NCI-H2227 (cell line): Measurements from ENCODE around the gene SDHD.
A peak's percentile ranks its signal among the peaks of the same experiment; 100 is the strongest.
"Not testable (repeated sequence)": the region's sequence is repeated elsewhere in the genome, so short reads cannot be mapped to it uniquely, and the experiment has no call there.

Experiments
- DNase-seq: peaks from one replicate; lab custom pipeline; 2025; ENCODE audit not compliant: unreplicated experiment; lab: John Stamatoyannopoulos, UW

SDHD gene

GRCh38 chr11:112086422-112087191 lies at the start of gene SDHD, which contains the start of gene TIMM8B:
Gene SDHD, plus strand, starts transcription at chr11:112086873. Its CDS starts 35 bp downstream, at chr11:112086908.
Gene TIMM8B, minus strand, starts transcription at chr11:112086756. Its CDS starts 33 bp downstream, at chr11:112086723.
- DNase-seq: peak; percentile 95

DNA sequence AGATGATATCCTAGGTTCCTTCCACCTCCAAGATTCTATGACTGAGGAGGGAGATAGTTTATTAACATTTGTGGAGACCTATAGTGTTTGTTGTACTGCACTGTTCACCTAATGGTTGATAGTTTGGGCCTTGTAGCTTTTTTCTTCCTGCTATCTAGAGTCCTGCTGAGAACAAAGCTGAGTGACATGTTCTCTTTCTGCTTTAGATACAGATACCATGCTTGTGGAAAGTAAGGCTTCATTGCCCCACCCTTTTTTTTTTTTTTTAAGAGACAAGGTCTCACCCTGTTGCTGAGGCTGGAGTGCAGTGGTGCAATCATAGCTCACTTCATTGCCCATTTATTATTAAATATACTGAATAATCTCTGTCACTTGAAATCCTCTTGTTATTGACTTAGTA lies 49.1 kb upstream of the SDHD start:
- DNase-seq: no peak

DNA sequence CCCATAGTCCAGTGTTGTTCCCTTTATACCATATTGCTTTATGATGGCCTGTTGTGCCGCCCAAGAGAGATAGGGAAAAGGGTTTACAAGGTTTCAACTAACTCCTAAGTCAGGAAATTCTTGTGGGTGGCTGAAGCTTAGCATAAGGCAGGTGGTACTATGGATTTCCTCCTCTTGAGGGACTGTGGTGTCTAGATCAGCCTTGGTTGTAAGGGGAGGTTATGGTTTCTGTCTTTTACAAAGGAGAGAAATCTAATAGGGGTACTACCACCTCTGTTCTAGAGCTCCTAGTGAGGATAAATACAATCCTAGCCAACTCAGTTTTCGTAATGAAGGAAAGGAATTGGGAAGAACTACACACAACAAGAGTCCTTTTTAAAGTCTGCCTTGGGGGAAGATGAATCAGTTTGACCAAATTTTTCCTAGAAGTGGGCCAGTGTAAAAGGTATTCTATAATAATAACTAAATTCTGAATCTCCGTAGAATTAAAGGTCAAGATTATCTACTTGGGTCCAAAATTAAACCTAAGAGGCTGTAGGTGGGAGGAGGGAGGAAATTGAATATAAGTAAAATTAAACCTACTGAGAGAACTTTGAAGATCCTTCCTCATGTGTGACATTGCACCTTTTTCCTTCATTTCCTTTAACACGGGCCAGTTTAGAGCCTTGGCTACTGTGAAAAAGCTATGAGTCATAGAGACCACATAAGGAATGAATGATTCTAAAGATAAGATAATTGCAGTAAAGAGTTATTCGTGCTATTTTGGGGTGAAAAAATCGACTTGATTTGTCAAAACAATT lies 44.3 kb upstream of the SDHD start:
- DNase-seq: no peak

DNA sequence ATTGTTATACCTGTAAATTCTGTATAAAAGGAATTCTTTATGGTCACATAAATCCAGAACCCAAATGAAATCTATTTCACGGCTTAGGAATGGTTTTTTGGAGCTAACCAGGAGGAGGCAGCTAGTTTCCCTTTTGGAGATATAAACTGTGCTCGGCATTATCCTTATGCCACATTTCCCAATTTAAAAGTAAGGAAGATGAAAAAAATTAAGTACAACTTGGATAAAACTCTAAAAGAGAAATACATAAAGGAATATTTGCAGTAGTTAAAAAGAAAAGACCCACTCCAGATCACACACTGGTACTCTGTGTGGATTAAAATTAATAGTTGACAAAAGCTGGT lies 43.7 kb upstream of the SDHD start:
- DNase-seq: no peak

- DNase-seq: no peak
Observed at GRCh38 chr11:112044961-112045360, 41.7 kb upstream of the SDHD start.

- not testable (repeated sequence) for DNase-seq
Observed at GRCh38 chr11:112046647-112047046, 40.0 kb upstream of the SDHD start.

DNA sequence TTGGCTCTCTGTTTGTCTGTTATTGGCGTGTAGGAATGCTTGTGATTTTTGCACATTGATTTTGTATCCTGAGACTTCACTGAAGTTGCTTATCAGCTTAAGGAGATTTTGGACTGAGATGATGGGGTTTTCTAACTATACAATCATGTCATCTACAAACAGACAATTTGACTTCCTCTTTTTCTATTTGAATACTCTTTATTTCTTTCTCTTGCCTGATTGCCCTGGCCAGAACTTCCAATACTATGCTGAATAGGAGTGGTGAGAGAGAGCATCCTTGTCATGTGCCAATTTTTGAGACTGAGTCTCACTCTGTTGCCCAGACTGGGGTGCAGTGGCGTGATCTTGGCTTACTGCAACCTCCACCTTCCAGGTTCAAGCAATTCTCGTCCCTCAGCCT lies 38.4 kb upstream of the SDHD start:
- not testable (repeated sequence) for DNase-seq

DNA sequence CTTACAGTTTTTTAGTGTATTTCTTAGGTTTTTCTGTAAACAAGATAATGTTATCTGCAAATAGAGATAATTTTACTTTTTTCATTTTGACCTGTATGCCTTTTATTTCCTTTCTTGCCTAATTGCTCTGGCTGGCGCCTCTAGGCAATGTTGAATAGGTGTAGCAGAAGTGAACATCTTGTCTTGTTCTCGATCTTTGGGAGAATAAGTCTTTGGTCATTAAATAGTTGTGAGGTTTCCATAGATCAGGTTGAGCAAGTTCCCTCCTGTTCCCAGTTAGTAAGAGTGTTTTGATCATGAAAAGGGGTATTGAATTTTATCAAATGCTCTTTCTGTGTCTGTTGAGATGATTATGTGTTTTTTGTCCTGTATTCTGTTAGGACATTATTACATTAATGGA lies 36.9 kb upstream of the SDHD start:
- DNase-seq: no peak

DNA sequence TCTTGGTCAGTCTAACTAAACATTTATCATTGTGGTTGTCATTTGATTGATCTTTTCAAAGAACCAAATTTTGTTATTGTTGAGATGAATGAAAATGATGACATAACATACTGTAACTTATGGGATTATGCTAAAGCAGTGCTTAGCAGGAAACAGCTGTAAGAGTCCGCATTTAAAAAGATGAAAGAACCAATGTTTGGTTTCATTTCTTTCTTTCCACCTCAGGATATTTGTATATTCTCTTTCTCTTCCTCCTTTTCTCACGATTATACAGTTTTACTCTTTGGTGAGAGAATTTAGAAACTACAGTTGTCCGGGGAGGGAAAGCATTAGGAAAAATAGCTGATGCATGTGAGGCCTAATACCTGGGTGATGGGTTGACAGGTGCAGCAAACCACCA lies 36.0 kb upstream of the SDHD start:
- DNase-seq: no peak

DNA sequence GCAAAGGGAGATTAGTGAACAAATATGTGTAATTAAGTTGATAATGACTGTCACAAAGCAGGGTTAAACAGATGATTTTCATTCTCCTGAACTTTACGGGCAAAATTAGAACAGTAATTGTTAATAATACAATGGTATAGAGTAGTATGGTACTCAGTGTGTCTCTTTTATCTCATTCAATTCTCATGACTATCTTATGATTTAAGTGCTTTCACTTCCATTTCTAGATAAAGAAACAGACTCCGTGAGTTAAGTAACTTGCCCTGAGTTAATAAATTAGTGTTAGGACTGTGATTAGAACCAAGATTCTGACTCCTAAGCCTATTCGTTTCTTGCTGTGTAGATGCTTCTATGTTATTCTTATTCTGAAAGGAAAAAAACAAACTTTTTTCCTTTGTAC lies 34.9 kb upstream of the SDHD start:
- DNase-seq: no peak

DNA sequence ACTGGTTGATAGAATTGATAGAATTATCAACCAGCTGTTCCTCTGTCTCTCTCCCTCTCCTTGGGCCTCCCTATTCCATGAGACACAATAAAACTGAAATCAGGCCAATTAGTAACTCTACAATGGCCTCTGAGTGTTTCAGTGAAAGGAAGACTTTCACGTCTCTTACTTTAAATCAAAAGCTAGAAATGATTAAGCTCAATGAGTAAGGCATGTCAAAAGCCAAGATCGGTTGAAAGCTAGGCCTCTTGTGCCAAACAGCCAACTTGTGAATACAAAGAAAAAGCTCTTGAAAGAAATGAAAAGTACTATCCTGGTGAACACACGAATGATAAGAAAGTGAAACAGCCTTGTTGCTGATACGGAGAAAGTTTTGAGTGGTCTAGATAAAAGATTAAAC lies 29.5 kb upstream of the SDHD start:
- DNase-seq: no peak

- no peak for DNase-seq
Observed at GRCh38 chr11:112058103-112058502, 28.6 kb upstream of the SDHD start.

DNA sequence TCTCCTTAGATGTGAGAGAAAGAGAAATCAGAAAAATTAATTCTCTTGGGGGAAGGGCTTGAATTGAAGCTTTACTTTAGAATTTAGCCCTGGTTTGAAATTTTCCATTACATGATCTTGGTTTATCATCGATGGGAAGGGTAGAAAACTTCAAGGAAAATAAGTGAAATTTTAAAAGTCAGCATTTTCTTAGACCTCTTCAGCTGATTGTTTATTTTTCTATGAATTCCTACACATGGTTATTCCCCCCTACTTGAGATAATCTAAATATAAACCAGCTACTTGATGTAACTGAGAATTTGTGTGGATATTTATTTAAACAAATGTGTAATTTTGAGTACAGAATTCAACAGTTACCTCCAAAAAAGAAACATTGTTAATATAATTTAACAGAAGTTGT lies 23.8 kb upstream of the SDHD start:
- no peak for DNase-seq

GRCh38 chr11:112073941-112074811 lies 12.5 kb upstream of the SDHD start, which contains the start of the genes NKAPD1 and PIH1D2:
Gene NKAPD1, plus strand, starts transcription at chr11:112074299. Its CDS starts 1,276 bp downstream, at chr11:112075575.
Gene PIH1D2, minus strand, starts transcription at chr11:112074017. Its CDS starts 843 bp downstream, at chr11:112073174.
- peak; percentile 86 for DNase-seq

DNA sequence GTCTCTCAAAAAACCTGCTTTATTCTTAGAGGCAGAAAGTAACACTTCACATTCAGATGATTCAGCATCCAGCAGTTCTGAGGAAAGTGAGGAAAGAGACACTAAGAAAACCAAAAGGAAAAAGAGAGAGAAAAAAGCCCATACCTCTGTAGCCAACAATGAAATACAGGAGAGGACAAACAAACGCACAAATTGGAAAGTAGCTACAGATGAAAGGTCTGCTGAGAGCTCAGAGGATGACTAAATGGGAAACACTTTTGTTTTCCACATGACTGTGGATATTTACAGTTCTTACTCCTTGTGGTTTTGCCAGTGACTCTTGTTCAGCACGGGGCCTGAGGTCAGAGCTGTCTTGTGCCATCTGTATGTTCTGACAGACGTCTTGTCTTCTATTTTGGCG lies 3.9 kb upstream of the SDHD start:
- DNase-seq: no peak

- no peak for DNase-seq
Observed at GRCh38 chr11:112085822-112086421, 751 bp upstream of the SDHD start.

GRCh38 chr11:112087212-112087611 lies 539 bp downstream of the SDHD start:
- DNase-seq: peak; percentile 2

GRCh38 chr11:112095302-112095701 lies 8.6 kb downstream of the SDHD start:
- DNase-seq: not testable (repeated sequence)

DNA sequence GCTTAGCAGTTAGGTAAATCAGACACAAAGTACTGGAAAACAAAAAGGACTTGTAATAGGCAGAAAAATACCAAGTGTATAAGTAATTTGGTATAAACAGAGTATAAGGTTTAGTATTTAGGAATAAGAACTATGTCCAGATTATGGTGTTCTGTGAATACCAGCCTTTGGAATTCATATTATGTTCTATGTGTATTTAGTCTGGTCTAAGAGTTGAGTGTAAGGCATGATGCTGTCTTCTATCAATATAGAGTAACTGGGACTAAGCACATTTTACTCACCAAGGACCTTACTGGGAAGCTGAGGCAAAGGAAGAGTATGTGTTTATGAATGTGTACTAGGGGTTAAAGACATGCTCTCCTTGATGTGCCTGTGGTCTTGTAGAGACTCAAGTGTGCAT lies 9.5 kb downstream of the SDHD start:
- no peak for DNase-seq

DNA sequence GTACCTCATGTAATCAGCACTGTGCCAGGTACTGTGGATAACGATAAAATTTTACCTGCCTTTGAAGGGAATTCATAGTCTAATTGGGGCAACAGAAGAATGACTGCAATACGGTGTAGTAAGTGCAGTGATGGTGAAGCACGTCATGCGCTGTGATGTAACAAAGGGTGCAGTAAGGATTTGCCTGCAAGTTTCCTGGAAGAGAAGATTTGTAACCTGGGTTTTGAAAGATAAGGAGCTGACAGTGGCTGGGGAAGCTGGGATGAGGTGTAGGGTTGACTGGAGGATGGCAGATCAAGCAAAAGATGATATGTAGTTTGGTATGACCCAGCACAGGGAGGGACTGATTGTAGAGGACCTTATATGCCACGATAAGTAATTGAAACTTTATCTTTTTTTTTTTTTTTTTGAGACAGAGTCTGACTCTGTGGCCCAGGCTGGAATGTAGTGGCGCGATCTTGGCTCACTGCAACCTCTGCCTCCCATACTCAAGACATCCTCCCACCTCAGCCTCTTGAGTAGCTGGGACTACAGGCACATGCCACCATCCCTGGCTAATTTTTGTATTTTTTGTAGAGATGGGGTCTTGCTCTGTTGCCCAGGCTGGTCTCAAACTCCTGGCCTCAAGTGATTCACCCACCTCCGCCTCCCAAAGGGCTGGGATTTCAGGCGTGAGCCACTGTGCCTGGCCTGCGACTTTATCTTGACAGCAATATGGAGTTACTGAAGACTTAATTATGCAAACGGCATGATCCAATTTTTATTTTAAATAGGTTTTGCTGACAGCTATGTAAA lies 11.3 kb downstream of the SDHD start:
- no peak for DNase-seq
